GM19025 (cell line): ENCODE data around the gene AAK1.

Source experiments
- ATAC-seq: cut with Tn5 transposase; IDR thresholded peaks from one replicate; pipeline ENCODE4 v1.9.1; 2021; ENCODE audit warnings: mild to moderate bottlenecking, low read depth, moderate library complexity; ENCODE audit not compliant: unreplicated experiment

The AAK1 gene

DNA sequence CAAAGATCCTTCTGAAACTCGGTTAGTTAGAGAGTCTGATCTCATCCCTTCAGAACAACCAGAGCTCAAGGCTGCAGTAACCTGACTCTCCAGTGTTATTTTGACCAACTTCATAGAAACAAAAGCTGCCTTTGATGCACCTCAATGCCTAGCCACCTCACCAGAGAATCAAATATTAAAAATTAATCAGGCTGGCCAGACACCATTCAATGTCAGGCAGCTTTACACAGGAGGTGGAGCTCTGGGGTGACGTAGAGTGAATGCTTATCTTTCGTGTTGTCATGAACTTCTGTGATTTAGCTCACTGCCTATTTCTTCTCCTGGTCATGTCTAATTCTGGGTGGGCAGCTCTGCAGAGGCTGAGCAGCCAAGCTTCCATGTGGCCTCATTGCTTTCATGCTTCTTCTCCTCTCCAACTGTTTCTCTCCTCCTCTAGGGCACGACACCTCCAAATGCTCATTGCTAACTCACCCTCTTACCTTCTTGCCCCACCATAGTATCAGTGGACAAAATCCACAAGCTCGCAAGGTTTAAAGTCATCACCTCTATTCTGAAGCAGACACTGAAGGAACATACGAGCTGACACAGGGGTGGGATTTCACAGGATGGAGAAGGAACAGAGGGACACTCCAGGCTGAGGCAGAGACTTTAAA, 39.4 kb downstream of the AAK1 start:
- ATAC-seq = no peak

DNA sequence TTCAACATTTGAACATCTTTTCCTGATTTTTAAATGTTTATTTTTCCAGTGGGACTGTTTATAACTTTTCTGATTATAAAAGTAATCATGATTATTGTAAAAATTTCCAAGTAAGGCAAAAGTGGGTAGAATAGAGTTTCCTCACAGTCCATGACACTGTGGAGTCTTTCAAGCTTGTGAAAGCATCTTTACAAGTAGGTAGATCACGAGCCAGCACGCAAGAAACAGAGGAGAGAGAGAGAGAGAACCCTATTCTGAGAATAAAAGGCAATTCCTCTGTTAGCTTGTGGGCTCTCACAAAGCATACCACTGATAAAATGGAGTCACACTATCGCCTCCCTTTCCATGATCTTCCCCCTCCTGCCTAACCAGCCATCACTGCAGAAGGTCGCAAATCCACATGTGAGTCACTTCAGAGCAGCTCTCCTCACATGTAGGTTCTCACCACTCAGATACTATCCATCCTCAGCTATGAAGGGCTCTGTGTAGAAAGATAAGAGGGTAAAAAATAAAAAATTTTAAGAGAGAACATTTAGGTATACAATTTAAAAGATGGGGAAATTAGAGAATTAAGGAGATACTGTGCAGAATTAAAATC, 40.3 kb downstream of the AAK1 start:
- ATAC-seq = no peak

DNA sequence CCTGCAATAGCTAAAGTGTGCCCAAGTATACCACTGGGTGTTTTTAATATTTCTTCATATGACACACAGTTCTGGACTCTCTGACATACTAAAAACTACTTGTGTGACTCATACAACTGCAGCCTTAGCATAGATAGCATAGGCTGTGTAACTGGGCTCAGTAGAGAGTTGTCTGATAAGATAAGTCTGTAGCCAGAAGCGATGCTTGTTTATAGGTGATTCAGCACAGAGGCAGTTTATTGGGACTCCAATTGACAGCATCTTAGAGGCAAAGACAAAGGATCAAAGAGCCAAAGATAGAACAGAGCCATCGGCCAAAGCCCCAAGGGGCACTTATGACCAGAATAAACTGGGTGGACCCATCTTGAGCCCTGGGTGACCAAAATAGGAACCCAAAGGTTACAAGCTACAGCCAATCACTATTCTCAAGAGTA, 42.3 kb downstream of the AAK1 start:
- no peak for ATAC-seq

DNA sequence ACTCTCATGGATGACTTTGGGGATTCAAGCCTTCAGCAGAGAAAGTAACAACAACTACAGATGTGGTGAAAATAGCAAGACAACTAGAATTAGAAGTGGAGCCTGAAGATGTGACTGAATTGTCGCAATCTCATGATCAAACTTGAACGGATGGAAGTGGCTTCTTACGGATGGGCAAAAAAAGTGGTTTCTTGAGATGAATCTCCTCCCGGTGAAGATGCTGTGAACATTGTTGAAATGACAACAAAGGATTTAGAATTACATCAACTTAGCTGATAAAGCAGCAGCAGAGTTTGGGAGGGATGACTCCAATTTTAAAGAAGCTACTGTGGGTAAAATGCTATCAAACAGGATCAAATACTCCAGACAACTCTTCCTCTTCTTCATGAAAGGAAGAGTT, 43.1 kb downstream of the AAK1 start:
- ATAC-seq = no peak

DNA sequence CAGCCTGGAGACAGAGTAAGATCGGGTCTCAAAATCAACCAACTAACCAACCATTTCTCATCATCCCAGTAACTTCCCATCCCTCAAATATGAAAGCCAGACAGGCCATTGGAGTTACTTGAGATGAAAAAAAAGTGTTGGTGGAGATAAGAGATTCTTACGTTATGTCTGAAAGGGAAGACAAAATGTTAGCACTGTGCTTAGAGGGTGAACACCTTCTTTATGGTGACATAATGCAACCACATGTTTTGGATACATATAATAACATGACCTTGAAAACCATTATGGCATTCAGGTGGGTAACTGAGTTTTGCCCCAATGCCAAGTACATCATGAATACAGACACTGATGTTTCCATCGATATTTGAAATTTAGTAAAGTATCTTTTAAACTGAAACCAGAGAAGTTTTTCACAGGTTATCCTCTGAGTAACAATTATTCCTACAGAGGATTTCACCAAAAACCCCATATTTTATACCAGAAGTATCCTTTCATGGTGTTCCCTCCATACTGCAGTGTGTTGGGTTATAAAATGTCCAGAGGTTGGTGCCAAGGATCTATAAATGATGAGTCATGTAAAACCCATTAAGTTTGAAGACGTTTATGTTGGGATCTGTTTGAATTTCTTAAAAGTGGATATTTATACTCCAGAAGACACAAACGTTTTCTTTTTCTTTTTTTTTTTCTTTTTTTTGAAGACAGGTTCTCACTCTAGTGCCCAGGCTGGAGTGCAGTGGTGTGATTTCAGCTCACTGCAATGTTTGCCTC, 45.5 kb downstream of the AAK1 start:
- no peak for ATAC-seq

DNA sequence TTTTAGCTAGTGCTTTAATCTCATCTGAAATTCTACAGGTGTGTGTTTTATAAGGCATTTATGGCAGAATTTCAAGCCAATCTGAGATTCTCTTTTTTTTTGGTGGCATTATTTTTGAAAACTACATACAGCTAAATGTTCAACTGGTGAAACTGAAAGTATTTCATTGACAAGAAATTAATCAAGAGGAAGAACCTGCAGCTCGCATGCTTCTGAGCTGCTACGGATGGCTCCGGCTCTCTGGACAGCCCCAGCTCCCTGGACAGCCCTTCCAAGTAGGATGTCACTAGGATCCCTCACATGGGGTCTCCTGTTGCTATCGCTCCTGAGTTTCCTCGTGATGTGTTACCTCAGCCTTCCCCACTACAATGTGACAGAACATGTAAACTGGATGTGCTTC, 46.4 kb downstream of the AAK1 start:
- no peak for ATAC-seq

DNA sequence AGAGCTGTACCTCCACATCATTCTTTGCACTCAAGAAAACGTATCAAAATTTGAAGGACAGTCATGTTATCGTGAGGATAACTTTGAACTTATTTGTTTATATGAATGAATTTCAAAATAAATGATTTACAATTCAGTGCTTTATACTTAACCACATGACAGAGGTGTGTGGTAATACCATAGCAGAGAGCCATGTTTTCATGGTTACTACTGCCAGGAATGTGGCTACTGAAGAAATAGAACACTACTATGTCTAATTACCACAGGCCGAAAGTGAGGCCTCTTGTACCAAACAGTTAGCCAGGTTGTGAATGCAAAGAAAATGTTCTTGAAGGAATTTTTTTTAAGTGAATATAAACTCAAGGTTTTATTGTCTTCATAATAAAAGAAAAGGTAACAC, 49.2 kb downstream of the AAK1 start:
- no peak for ATAC-seq

DNA sequence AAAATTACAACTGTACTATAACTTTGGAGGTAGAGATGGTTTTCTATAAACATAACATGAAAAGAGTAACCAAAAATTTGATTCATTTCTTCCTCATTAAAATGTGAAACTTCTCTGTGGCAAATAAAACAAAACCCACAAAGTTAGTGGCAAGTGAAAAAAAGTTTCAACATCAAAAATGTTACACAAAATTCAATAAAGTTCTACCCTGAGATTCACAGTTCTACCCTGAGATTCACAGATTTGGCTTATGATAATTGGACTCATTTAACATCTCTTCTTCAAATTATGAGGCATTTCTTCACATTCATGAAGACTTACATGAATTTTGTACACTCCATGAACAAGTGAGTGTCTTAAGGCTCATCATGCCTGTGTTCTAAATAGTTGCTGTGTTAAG, 51.0 kb downstream of the AAK1 start:
- ATAC-seq = no peak

DNA sequence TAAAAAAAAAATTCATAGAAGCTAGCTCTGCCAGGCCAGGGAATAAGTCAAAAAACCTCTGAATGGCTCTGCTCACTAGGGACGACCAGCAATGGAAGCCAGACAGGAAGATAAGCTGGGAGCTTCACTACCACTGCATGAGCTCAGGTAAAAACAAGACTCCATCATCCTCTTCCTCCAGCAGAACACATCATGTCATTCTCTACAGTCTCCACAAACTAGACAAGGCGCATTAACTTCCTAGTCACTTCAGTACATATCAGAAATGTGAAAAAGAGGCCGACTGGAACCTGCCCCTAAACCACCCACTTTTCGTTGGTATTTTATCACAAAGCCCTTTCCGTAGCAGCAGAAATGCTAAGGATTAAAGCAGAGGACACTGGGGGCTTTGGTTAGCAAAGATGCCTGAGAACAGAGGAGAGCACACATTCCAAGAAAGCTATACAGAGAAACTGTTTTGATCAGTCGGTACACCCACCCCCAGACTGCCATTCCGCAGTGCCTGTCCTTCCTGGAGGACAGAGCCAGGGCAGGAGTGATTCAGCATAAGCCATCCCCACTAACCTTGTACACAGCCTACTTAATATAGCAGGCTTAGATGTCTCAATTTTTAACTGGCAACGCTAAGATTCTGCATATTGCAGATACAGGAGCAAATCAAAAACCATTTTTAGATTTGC, 53.4 kb downstream of the AAK1 start:
- no peak for ATAC-seq

DNA sequence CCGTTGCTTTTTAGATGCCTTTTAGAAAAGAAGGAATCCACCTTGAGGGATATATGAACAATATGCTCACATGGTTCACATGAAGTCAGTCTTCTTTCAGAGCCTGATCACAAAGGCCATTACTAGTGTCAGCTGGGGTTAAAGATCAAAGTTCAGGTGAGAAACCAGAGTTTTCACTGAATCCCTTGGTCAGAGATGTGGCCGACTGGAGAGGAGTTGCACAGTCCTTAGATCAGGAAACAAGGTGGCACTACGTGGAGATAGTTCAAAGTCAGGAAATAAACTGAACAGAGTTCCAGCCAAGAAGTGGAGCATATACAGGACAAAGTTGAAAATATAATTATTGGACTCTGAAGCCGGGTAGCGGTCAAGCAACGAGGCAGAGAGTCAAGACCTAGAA, 54.6 kb downstream of the AAK1 start:
- no peak for ATAC-seq

DNA sequence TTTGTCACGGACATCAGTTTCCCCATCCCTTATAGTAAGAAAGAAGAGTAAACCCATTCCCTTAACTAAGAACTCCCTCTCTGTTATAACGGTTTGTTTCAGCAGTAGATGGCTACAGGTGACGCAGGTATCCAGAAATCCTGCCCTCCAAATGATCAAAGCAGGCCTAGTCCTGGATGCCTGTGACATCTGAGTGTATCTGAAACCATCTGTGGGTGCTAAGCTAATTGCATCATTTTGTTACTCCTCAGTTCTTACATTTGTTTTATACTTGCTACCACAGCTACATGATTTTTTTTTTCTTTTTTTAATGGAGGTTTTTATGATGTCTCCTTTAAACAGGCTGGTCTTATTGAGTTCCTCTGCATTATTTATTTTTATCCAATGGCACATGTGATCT, 55.1 kb downstream of the AAK1 start:
- no peak for ATAC-seq

DNA sequence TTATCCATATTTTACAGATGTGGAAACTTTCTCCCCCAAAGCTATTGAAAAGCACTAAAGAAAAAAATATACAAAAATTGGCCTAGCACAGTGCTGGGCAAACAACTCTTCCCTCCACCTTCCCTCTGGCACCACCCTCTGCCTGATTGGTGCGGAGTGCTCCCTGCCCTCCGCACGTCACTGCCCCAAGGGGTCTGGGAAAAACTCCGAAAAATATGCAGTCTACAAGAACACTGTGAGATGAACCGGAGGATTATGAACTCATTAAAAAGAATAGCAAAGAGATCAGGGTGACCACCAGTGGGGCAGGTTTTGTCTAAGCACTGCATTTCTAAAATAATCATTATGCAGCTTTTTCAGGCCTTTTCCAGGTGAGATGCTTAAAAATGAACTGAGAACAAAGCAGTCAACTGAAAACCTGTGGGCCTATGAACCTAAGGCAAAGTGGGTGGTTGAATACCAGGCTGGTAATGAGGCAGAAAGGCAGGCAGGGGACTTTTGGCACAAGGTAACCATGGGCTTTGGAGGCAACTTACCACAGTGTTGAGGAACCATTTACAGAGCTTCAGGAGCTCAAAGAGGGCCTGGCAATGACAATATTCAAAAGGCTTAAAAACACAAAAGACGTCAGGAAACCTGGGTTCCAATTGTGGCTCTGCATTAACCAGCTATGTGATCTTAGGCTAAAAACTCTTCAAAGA, 57.5 kb downstream of the AAK1 start:
- ATAC-seq = no peak

DNA sequence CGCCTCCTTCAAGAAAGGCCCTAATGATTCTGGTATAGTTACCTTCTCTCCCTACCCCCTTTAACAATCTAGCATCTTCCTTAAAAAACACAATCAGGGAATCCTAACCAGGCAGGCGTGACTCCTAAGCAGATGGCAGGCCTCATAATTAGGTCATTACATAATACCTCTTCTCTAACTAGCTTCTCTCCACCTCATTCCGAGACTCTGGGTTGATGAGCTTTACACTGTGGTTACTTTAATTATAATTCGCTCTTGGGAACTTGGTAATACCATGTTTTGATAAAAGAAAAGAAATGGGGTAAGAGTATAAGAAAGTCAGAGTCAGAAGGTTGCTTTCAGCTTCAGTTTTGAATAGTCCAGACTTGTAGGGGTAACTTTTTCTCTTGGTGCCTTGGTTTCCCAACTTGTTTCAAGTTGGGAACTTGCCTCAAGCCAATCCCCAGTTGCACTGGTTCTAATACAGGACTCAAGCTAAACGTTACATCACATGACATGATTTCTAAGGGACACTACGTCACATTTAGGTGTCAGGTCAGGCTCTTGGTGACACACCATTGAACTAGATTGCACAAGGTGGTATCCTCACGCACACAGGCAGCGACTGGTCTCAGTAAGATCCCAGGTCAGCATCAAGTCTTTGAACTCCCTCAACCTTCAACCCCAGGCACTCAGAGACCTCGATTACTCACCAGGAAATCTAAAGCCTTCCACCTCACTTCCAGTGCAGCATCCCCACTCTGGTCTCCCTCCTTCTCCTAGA, 59.2 kb downstream of the AAK1 start:
- no peak for ATAC-seq

DNA sequence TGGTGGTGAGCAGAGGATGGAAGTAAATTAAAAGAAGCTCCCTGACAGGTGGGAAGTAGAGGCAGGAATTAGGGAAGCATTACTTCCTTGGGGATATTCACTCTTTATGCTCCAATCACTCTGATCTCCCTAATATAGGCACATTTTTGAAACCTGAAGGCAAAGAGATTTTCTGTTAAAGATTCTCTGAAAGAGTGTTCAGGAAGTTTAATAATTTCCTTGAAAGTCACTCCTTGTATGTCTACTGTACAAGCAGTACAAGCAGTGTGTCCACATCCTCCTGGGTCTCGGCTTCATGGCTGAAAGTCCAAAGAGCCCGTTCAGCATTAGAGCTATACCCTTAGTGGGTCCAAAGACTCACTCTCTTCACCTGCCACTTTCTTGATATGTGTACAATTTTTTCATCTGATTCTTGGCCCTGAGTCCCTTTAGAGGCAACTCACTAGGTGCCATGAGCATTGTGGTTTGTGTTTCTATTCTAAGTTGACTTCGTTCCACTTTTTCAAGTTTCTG, 60.2 kb downstream of the AAK1 start:
- ATAC-seq = no peak

DNA sequence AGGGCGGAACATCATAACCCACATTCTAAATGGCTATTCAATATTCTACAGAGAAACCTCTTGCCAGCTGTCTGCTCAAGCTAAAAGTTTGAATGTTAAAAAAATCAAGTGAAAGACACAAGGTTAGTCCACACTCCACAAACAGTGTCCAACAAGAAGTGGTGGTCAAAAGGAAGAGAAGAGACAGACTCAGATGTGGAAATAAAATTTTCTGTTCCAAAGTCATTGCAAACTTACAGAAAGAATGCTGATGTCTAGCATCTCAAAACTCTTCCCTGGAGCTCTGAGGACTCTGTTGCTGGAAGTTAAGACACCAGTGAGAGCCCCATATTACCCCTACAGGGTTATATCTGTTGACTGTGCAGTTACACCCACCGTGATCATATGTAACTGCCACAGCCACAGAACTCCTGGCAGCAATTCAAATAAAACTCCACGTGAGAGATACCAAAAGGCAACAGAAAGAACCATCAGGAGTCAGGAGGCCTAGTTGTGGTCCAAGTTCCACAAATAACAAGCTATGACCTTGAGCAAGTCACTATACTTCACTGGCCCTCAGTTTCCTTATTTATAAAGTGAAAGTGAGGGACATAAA, 60.9 kb downstream of the AAK1 start:
- no peak for ATAC-seq

DNA sequence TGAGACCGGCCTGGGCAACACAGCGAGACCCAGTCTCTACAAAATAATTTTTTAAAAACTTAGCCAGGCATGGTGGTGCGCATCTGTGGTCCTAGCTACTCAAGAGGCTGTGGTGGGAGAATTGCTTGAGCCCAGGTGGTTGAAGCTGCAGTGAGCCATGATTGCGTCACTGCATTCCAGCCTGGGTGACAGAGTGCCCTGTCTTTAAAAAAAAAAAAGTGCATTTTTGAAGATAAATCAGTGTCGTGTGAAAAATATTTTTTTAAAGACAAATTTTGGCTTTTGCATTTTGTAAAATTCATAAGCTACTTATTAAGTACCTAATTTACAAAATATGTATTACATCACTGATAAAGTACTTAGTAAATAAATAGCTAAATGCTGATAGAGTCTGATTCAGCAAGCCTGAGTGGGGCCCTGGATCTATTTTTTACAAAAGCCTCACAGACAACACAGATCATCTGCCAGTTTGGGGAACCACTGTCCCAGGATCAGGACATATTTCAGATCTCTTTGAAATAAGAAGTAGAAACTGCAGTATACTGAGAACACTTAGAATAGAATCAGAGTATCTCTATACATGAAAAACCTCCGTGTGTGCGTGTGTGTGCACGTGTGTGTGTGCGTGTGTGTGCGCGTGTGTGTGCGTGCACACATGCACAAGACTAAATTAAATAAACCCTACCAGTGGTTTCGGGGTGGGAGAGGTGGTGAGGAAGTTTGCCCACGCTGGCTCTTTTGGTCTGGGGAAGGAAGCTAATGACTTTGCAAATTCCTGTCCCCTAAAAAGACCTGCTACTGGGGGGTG, 61.6 kb downstream of the AAK1 start:
- ATAC-seq = no peak

DNA sequence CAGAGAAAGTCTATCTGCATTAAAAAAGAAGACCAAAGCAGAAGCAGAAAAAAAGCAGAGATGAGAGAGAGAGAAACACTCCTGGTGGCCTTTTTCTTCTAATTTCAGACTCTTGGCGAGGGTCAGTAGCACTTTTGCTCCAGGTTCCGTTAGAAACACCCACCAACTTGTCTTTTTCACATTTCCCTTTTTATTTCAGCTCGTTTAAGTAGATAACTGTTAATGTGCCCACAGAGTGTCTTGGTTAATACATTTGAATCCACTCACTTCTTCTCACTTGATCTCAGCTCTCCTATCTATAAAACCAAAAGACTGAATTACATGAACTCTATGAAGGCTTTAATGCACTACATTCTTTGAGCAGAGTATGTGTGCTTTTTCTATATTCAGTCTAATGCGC, 63.1 kb downstream of the AAK1 start:
- no peak for ATAC-seq

DNA sequence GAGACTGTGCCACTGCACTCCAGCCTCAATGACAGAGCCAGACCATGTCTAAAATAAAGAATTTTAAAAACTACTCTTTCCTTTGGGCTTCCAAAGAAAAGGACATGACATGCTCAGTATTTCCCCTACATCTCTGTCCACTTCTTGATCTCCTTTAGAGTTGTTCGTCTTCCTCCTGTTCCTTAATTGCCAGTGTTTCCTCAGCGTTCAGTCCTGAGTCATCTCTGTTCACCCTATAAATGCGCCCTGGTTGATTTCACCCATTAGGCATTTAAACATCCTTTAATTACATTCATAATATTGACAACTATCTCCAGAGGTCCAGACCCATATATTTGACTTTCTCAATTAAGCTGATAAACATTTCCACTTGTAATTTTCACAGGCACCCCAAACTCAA, 64.0 kb downstream of the AAK1 start:
- no peak for ATAC-seq

DNA sequence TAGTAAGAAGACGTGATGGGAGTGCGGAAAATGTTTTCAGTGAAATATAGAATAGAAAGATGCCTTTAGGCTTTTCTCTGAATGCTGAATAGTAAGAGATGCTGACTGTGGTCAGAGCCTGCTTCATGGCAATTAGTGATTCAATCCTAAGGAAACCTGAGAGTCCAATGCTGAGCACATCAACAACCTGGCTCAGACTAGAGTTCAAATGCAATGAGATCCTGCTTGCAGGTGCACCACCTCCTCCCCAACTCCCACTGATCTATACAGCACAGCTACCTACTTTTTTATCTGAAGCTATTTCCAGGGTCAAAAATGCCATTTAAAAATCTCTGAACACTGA, 65.4 kb downstream of the AAK1 start:
- ATAC-seq = no peak
